Lower lobe of right lung (tissue), 2 donors: ENCODE results near the gene PTPRM. TPM values are rescaled to one million over a fixed set of nuclear protein-coding genes. Genes with fewer than 3 reads are reported as not detected.

Experiments
- ATAC-seq, 2 donors: fragments of 200-7000 bp; cut with Tn5 transposase; one replicate each; pipeline ENCODE4 v1.9.1; 2020 to 2022; ENCODE audit warnings: mild to moderate bottlenecking in 2 of 2, moderate library complexity in 2 of 2
- DNase-seq: peaks from one replicate; pipeline ENCODE4 v3.0.0-alpha.2; 2020
- H3K27ac ChIP-seq: fragments of 200-600 bp; one replicate; pipeline ENCODE4 v1.8.0; 2022
- H3K27me3 ChIP-seq: fragments of 200-600 bp; one replicate; pipeline ENCODE4 v1.8.0; 2022; ENCODE audit warnings: low read depth
- H3K36me3 ChIP-seq: fragments of 200-600 bp; one replicate; pipeline ENCODE4 v1.8.0; 2022; ENCODE audit warnings: mild to moderate bottlenecking
- H3K4me1 ChIP-seq: fragments of 200-600 bp; one replicate; pipeline ENCODE4 v1.8.0; 2022
- H3K4me3 ChIP-seq: fragments of 200-600 bp; one replicate; pipeline ENCODE4 v1.8.0; 2022; ENCODE audit warnings: mild to moderate bottlenecking
- H3K9me3 ChIP-seq: fragments of 200-600 bp; one replicate; pipeline ENCODE4 v1.8.0; 2022
- intact Hi-C: fragments of 100-400 bp; cut with DNase I; formaldehyde crosslinking; loops from one replicate; pipeline ENCODE4 v1.11.0; 2022
- total RNA-seq: library from RNA; stranded (reverse); fragmentation: NEBNext Ultra II Directional; extraction: Animal tissue kit (Norgen Biotek cat#: 25700); gene quantifications from one replicate; pipeline ENCODE4 v1.2.1, GENCODE V29; 2021
- TF ChIP-seq, protein P1 (sequence below): fragments of 200-600 bp; IDR thresholded peaks from one replicate; pipeline ENCODE4 v1.8.0; 2022; ENCODE audit warnings: antibody characterized with exemption, mild to moderate bottlenecking
- donor health status: DM: no; HTN: yes; CAD: no; lungs with severe emphysema.

The PTPRM gene
- total RNA-seq, 1 donor from 2014 or later = 85.2 TPM

DNA sequence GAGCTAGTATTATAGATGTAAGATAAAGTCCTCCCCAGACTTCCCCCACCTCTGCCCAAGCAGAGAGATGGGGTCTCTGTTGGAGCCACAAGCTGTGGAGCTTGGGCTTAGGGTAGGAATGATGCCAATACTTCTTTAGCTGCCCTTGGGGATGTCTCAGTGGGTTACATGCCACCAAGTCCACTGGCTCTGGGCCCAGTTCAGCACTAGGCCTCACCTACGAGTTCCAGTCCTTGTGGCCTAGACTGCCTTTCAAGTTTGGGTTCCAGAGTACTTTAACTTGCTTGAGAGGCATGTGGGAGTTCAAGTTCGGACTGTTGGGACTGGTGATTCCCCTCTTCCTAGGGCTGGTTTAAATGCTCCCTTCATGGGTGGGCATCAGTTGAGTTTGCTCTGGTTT, 272.4 kb downstream of the PTPRM start:
- Histone ChIP-seq H3K9me3 (peaks cover 10% of the 10 kb centered on the region), H3K4me3 (no peak overlapping the region), H3K27ac (no peak overlapping the region), H3K4me1 (peaks cover 8% of the 10 kb centered on the region), H3K27me3 (no peaks in the 10 kb centered on the region), H3K36me3 (no peaks in the 10 kb centered on the region)
- ATAC-seq = no peak
- TF ChIP-seq, protein P1, sequence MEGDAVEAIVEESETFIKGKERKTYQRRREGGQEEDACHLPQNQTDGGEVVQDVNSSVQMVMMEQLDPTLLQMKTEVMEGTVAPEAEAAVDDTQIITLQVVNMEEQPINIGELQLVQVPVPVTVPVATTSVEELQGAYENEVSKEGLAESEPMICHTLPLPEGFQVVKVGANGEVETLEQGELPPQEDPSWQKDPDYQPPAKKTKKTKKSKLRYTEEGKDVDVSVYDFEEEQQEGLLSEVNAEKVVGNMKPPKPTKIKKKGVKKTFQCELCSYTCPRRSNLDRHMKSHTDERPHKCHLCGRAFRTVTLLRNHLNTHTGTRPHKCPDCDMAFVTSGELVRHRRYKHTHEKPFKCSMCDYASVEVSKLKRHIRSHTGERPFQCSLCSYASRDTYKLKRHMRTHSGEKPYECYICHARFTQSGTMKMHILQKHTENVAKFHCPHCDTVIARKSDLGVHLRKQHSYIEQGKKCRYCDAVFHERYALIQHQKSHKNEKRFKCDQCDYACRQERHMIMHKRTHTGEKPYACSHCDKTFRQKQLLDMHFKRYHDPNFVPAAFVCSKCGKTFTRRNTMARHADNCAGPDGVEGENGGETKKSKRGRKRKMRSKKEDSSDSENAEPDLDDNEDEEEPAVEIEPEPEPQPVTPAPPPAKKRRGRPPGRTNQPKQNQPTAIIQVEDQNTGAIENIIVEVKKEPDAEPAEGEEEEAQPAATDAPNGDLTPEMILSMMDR = no peak
- intact Hi-C loops = no loop called here
- DNase-seq = no peak

DNA sequence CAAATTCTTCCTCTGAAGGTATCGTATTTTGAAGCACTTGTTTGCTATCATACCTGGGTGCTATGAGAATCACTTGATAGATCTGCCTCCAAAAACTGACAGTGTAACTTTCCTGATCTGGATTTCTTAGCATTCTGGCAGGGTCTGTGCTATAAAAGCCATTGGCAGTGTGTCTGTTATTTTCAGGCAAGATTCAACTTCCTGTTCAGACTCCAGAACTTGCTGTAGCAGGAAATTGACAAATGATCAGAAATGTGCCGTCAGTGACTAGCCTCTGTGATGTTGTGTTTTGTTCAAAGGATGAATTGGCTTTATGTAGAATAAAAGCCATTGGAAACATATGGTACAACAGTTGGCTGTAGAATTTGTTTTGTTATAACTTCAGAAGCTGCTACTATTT, 273.3 kb downstream of the PTPRM start:
- DNase-seq = no peak
- no peak for ATAC-seq
- peaks cover 8% of the 10 kb centered on the region for H3K4me1 ChIP-seq
- H3K36me3 ChIP-seq = no peaks in the 10 kb centered on the region
- no peaks in the 10 kb centered on the region for H3K27me3 ChIP-seq
- peaks cover 12% of the 10 kb centered on the region for H3K9me3 ChIP-seq
- no peak overlapping the region for H3K27ac ChIP-seq
- H3K4me3 ChIP-seq = no peak overlapping the region
- intact Hi-C loops = no loop called here
- TF ChIP-seq, protein P1 = no peak

DNA sequence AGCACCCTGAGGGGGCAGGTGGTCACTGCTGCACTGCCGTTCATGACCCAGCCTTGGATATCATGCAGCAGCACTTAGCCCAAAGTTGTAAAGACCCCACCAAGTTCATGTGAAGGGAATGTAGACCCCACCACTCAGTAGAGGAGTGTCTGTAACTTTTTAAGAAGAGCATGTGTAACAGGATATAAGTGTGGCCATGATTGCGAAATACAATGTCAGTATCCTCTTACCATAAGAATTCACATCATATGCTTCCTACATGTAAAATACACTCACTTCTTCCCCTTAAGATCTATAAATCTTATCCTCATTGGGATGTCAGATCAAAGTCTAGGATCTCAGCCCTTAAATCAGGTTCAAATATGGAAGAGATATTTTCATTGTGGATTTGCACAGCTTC, 276.9 kb downstream of the PTPRM start:
- intact Hi-C loops = no loop called here
- Histone ChIP-seq H3K27ac (no peak overlapping the region), H3K27me3 (no peaks in the 10 kb centered on the region), H3K4me3 (no peak overlapping the region), H3K36me3 (no peaks in the 10 kb centered on the region), H3K9me3 (peaks cover 12% of the 10 kb centered on the region), H3K4me1 (peaks cover 8% of the 10 kb centered on the region)
- ATAC-seq (no peak), DNase-seq (no peak)
- TF ChIP-seq, protein P1 = no peak

DNA sequence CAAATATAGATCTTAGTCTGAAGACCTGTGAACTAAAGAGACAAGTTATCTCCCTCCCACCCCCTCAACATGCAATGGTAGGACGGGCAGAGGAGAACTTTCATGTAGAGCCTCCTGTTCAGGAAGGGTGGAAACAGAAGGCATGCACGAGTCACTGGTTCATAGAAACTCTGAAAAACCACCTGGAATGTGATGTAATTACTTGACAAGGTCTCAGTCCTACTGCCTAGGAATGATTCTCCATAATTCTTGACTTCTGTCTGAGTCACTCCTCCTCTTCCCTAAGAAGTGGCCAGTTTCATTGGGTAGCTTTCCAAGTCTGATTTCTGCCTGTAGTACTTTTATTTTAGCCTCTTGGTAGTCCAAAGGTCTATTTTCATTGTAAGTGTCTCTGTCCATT, 277.3 kb downstream of the PTPRM start:
- ATAC-seq = no peak
- Histone ChIP-seq H3K4me3 (no peak overlapping the region), H3K9me3 (peaks cover 12% of the 10 kb centered on the region), H3K27ac (no peak overlapping the region), H3K27me3 (no peaks in the 10 kb centered on the region), H3K36me3 (no peaks in the 10 kb centered on the region), H3K4me1 (peaks cover 8% of the 10 kb centered on the region)
- intact Hi-C loops = no loop called here
- no peak for DNase-seq
- TF ChIP-seq, protein P1 = no peak

DNA sequence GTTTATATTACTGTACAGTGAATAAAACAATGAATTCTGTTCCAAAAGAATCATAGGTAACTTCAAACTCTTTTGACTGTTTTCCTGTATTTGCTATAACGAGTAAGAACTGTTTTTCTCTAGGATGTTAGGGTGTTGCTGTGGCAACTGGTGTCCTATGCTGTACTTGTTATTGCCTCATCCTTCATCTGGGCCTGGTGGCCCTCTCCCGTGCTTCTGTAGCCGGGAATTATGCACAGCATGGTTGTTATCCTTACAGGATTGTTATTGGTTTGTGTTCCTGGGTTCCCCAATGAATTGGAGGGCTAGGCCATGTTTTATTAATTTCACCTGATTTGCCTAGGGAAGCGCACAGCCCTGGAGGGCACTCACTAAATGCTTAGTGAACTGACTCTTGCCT, 279.2 kb downstream of the PTPRM start:
- DNase-seq (no peak), ATAC-seq (peak; percentile 66 to 79)
- intact Hi-C loops = no loop called here
- H3K27ac ChIP-seq = no peak overlapping the region
- H3K4me3 ChIP-seq = no peak overlapping the region
- H3K27me3 ChIP-seq = no peaks in the 10 kb centered on the region
- peaks cover 12% of the 10 kb centered on the region for H3K9me3 ChIP-seq
- TF ChIP-seq, protein P1 = no peak
- H3K36me3 ChIP-seq = no peaks in the 10 kb centered on the region
- no peaks in the 10 kb centered on the region for H3K4me1 ChIP-seq
